GM12878 (cell line): ENCODE data around the gene IGSF1. TPM values are rescaled to one million over a fixed set of nuclear protein-coding genes. Genes with fewer than 3 reads are reported as not detected.

Experiments used
- ATAC-seq: fragments of 200-7000 bp; cut with Tn5 transposase; 3 replicates; pipeline ENCODE4 v1.9.1; 2020; ENCODE audit warnings: mild to moderate bottlenecking, moderate library complexity
- BruUV-seq: library from RNA; stranded (reverse); fragments of 400-500 nt; replicated peaks from 2 replicates; lab custom pipeline; 2021; lab: Mats Ljungman, UMichigan
- CTCF ChIA-PET: fragments of 300-600 bp; sonication (Branson Sonifier 250); formaldehyde crosslinking; extraction: SDS; loops from one replicate; lab custom pipeline; 2021; ENCODE audit warnings: inconsistent platforms; lab: Yijun Ruan, JAX
- POLR2A ChIA-PET: fragments of 350-600 bp; formaldehyde crosslinking; extraction: SDS; loops from one replicate; lab custom pipeline; 2021; ENCODE audit warnings: inconsistent platforms; lab: Charles Lee
- RAD21 ChIA-PET: fragments of 300-600 bp; sonication (Branson Sonifier 250); formaldehyde crosslinking; loops from one replicate; lab custom pipeline; 2023; ENCODE audit warnings: antibody characterized with exemption; ENCODE audit not compliant: unreplicated experiment; lab: Charles Lee
- SMC1A ChIA-PET: fragments of 300-600 bp; sonication (Branson Sonifier 250); formaldehyde crosslinking; loops from one replicate; lab custom pipeline; 2023; ENCODE audit not compliant: unreplicated experiment, uncharacterized antibody; lab: Charles Lee
- DNase-seq: peaks from one replicate; pipeline ENCODE4 v3.0.0-alpha.2; 2011; ENCODE audit warnings: low read depth, low spot score
- FAIRE-seq: peaks from 3 replicates; lab custom pipeline; 2011; peaks lifted over from hg19 to GRCh38; lab: Jason Lieb, UNC
- H2AFZ ChIP-seq: 2 replicates; pipeline ENCODE4 v1.6.0; 2011; ENCODE audit warnings: low read depth, low read length, control low read depth; ENCODE audit not compliant: control insufficient read depth
- H3K27ac ChIP-seq: 2 replicates; pipeline ENCODE4 v1.5.1; 2011; ENCODE audit warnings: control low read depth; ENCODE audit not compliant: control insufficient read depth, insufficient read depth
- H3K27me3 ChIP-seq, 2 experiments: replicated peaks in 1 of 2; 2 replicates each; pipeline versions ENCODE4 v1.6.0 to v1.6.1; 2011; ENCODE audit warnings: low read length in 1 of 2; ENCODE audit not compliant: control insufficient read depth in 2 of 2, insufficient read depth in 2 of 2
- H3K36me3 ChIP-seq, 2 experiments: 2 replicates each; pipeline ENCODE4 v1.5.1; 2011; ENCODE audit warnings: low read length in 1 of 2; ENCODE audit not compliant: control insufficient read depth in 2 of 2, insufficient read depth in 2 of 2
- H3K4me1 ChIP-seq: 2 replicates; pipeline ENCODE4 v1.6.1; 2011; ENCODE audit warnings: mild to moderate bottlenecking, low read length, moderate library complexity, mixed read lengths; ENCODE audit not compliant: control insufficient read depth, insufficient read depth
- H3K4me2 ChIP-seq: 2 replicates; pipeline ENCODE4 v1.6.0; 2011; ENCODE audit warnings: control low read depth; ENCODE audit not compliant: control insufficient read depth, insufficient read depth
- H3K4me3 ChIP-seq: fragments of 200-600 bp; sonication (generic); 2 replicates; pipeline ENCODE4 v1.5.1; 2016
- H3K79me2 ChIP-seq: 2 replicates; pipeline ENCODE4 v1.6.0; 2011; ENCODE audit warnings: low read length; ENCODE audit not compliant: control insufficient read depth, insufficient read depth
- H3K9ac ChIP-seq: 2 replicates; pipeline ENCODE4 v1.8.0; 2011; ENCODE audit warnings: low read length, control low read depth, mixed read lengths; ENCODE audit not compliant: control insufficient read depth, insufficient read depth
- H3K9me3 ChIP-seq: replicated peaks from 3 replicates; pipeline ENCODE4 v1.5.1; 2011; ENCODE audit warnings: mild to moderate bottlenecking, low read length; ENCODE audit not compliant: control insufficient read depth, insufficient read depth
- H4K20me1 ChIP-seq: 2 replicates; pipeline ENCODE4 v1.6.0; 2011; ENCODE audit not compliant: control insufficient read depth, insufficient read depth
- BACH1 ChIP-seq: fragments of 450-650 bp; IDR thresholded peaks from 2 replicates; pipeline ENCODE4 v1.6.1; 2017; ENCODE audit warnings: mild to moderate bottlenecking, borderline replicate concordance
- CHD2 ChIP-seq: IDR thresholded peaks from 2 replicates; pipeline ENCODE4 v1.6.1; 2011; ENCODE audit warnings: low read depth, low read length, improper control_type of control experiment, borderline replicate concordance
- ESRRA ChIP-seq: IDR thresholded peaks from 2 replicates; pipeline ENCODE4 v1.6.1; 2012; ENCODE audit warnings: mild to moderate bottlenecking, low read length, improper control_type of control experiment
- IKZF2 ChIP-seq, 2 experiments: fragments of 450-650 bp; IDR thresholded peaks; 2 replicates each; pipeline ENCODE4 v1.6.1; 2017; ENCODE audit warnings: mild to moderate bottlenecking in 2 of 2, moderate library complexity in 2 of 2
- NBN ChIP-seq: fragments of 450-650 bp; IDR thresholded peaks from 2 replicates; pipeline ENCODE4 v1.6.1; 2016
- NFYB ChIP-seq: IDR thresholded peaks from 2 replicates; pipeline ENCODE4 v1.6.1; 2011; ENCODE audit warnings: low read depth, mild to moderate bottlenecking, low read length, improper control_type of control experiment, moderate library complexity; ENCODE audit not compliant: insufficient read depth
- SIN3A ChIP-seq: IDR thresholded peaks from 2 replicates; pipeline ENCODE4 v1.6.1; 2012; ENCODE audit warnings: low read depth, low read length, improper control_type of control experiment
- SPI1 ChIP-seq: IDR thresholded peaks from 2 replicates; pipeline ENCODE4 v1.6.1; 2011; ENCODE audit warnings: low read depth, mild to moderate bottlenecking, low read length, moderate library complexity, borderline replicate concordance; ENCODE audit not compliant: insufficient read depth
- ZBED1 ChIP-seq: IDR thresholded peaks from 2 replicates; pipeline ENCODE4 v1.6.1; 2016; ENCODE audit warnings: borderline replicate concordance
- ZNF207 ChIP-seq: fragments of 450-650 bp; IDR thresholded peaks from 2 replicates; pipeline ENCODE4 v1.6.1; 2014; ENCODE audit warnings: antibody characterized with exemption, mild to moderate bottlenecking, borderline replicate concordance
- ZNF24 ChIP-seq: fragments of 450-650 bp; IDR thresholded peaks from 2 replicates; pipeline ENCODE4 v1.6.1; 2017; ENCODE audit warnings: antibody characterized with exemption, mild to moderate bottlenecking
- ZNF384 ChIP-seq: IDR thresholded peaks from 2 replicates; pipeline ENCODE4 v1.6.1; 2012; ENCODE audit warnings: low read depth, mild to moderate bottlenecking, low read length, improper control_type of control experiment, borderline replicate concordance
- ZNF622 ChIP-seq: fragments of 450-650 bp; IDR thresholded peaks from 2 replicates; pipeline ENCODE4 v1.6.1; 2017; ENCODE audit warnings: mild to moderate bottlenecking, inconsistent platforms
- WGBS: methylation state at CpG from one replicate; pipeline ENCODE4 v1.1.6; 2016; ENCODE audit warnings: low lambda C conversion rate; ENCODE audit not compliant: insufficient replicate concordance, insufficient coverage; ENCODE audit errors: missing lambda C conversion rate; 5-methylcytosine and 5-hydroxymethylcytosine counted together
- in situ Hi-C: fragments of 300-500 bp; cut with MboI; formaldehyde crosslinking; loops from 9 replicates; pipeline ENCODE4 v1.14.3; 2018; ENCODE audit warnings: mixed read lengths
- intact Hi-C: fragments of 100-400 bp; cut with micrococcal nuclease; formaldehyde crosslinking; loops from one replicate; pipeline ENCODE4 v1.14.2; 2022; ENCODE audit not compliant: unreplicated experiment
- polyA plus RNA-seq, 11 experiments: library from polyadenylated mRNA; depleted of rRNA in 4 of 11; unstranded in 6 of 11; stranded (reverse) in 5 of 11; fragments of >200 nt; fragmentation: Nextera tagmentation in 4 of 11; fragmentation: Illumina TruSeq in 1 of 11; extraction: Ambion mirVana in 4 of 11; extraction: Trizol in 1 of 11; gene quantifications; 1 replicate in 1 of 11; 2 replicates in 10 of 11; pipeline versions ENCODE4 v1.2.1 to v1.2.3, GENCODE V29; 2011 to 2016; ENCODE audit warnings: inconsistent platforms in 2 of 11, missing spikeins in 2 of 11, low read depth in 1 of 11
- total RNA-seq, 4 experiments: library from RNA; depleted of rRNA in 3 of 4; stranded (reverse); fragments of >200 nt in 3 of 4; fragmentation: Illumina TruSeq in 1 of 4; extraction: Trizol in 1 of 4; gene quantifications; 2 replicates each; pipeline versions ENCODE4 v1.2.1 to v1.2.3, GENCODE V29; 2013 to 2021
- TF ChIP-seq, protein P1 (sequence below): IDR thresholded peaks from 2 replicates; pipeline ENCODE4 v1.6.1; 2011; ENCODE audit warnings: low read depth, low read length, improper control_type of control experiment, borderline replicate concordance
- TF ChIP-seq, protein P2 (sequence below): fragments of 150-350 bp; IDR thresholded peaks from 2 replicates; pipeline ENCODE4 v1.6.1; 2016; ENCODE audit warnings: low read depth, low read length
- TF ChIP-seq, protein P3 (sequence below): fragments of 450-650 bp; IDR thresholded peaks from 2 replicates; pipeline ENCODE4 v1.6.1; 2017; ENCODE audit warnings: mild to moderate bottlenecking, moderate library complexity

IGSF1 gene
- total and polyA plus RNA-seq, 10 of the 15 experiments (the other 5 are each of a cell fraction or from before 2014, with no cell fraction given), result 0.04 to 0.08 TPM; not detected in 8

GRCh38 chrX:131288188-131288587 lies 918 bp downstream of the IGSF1 start (continued):
- TF ChIP-seq ZNF207, result no peak
- TF ChIP-seq, protein P1, sequence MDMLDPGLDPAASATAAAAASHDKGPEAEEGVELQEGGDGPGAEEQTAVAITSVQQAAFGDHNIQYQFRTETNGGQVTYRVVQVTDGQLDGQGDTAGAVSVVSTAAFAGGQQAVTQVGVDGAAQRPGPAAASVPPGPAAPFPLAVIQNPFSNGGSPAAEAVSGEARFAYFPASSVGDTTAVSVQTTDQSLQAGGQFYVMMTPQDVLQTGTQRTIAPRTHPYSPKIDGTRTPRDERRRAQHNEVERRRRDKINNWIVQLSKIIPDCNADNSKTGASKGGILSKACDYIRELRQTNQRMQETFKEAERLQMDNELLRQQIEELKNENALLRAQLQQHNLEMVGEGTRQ, result no peak

- Histone ChIP-seq H3K79me2 (no peaks in the 10 kb centered on the region), H3K4me2 (no peak overlapping the region), H3K9ac (no peak overlapping the region), H3K4me3 (no peak overlapping the region), H3K27ac (no peak overlapping the region), H2AFZ (no peak overlapping the region), H4K20me1 (no peaks in the 10 kb centered on the region), H3K4me1 (no peaks in the 10 kb centered on the region), H3K9me3 (no peaks in the 10 kb centered on the region), H3K27me3 (peaks cover 0 to 3% of the 10 kb centered on the region in 2 experiments; a peak in 1 of 4 replicates), H3K36me3 (no peaks in the 10 kb centered on the region)
- BruUV-seq, result no TSS peak
- WGBS, result 12% methylated on average over 4 of the region's 4 CpGs
- in situ Hi-C loops (no loop called here), intact Hi-C loops (no loop called here)
- DNase-seq (no peak), ATAC-seq (no peak), FAIRE-seq (no peak)
- RAD21 ChIA-PET, result no interaction called here
- POLR2A ChIA-PET, result no interaction called here
- SMC1A ChIA-PET, result no interaction called here
- CTCF ChIA-PET, result no interaction called here
- TF ChIP-seq NBN, result no peak
- TF ChIP-seq ZBED1, result no peak
- no peak for TF ChIP-seq CHD2
- no peak for TF ChIP-seq SPI1
- no peak for TF ChIP-seq NFYB
- TF ChIP-seq ZNF384, result no peak
- TF ChIP-seq BACH1, result no peak
- TF ChIP-seq ZNF24, result no peak
- TF ChIP-seq, protein P2, sequence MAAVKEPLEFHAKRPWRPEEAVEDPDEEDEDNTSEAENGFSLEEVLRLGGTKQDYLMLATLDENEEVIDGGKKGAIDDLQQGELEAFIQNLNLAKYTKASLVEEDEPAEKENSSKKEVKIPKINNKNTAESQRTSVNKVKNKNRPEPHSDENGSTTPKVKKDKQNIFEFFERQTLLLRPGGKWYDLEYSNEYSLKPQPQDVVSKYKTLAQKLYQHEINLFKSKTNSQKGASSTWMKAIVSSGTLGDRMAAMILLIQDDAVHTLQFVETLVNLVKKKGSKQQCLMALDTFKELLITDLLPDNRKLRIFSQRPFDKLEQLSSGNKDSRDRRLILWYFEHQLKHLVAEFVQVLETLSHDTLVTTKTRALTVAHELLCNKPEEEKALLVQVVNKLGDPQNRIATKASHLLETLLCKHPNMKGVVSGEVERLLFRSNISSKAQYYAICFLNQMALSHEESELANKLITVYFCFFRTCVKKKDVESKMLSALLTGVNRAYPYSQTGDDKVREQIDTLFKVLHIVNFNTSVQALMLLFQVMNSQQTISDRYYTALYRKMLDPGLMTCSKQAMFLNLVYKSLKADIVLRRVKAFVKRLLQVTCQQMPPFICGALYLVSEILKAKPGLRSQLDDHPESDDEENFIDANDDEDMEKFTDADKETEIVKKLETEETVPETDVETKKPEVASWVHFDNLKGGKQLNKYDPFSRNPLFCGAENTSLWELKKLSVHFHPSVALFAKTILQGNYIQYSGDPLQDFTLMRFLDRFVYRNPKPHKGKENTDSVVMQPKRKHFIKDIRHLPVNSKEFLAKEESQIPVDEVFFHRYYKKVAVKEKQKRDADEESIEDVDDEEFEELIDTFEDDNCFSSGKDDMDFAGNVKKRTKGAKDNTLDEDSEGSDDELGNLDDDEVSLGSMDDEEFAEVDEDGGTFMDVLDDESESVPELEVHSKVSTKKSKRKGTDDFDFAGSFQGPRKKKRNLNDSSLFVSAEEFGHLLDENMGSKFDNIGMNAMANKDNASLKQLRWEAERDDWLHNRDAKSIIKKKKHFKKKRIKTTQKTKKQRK, result no peak
- TF ChIP-seq IKZF2 (IDR thresholded peaks at IDR 0.05), result no peak
- no peak for TF ChIP-seq SIN3A
- TF ChIP-seq ZNF622, result no peak
- TF ChIP-seq, protein P3, sequence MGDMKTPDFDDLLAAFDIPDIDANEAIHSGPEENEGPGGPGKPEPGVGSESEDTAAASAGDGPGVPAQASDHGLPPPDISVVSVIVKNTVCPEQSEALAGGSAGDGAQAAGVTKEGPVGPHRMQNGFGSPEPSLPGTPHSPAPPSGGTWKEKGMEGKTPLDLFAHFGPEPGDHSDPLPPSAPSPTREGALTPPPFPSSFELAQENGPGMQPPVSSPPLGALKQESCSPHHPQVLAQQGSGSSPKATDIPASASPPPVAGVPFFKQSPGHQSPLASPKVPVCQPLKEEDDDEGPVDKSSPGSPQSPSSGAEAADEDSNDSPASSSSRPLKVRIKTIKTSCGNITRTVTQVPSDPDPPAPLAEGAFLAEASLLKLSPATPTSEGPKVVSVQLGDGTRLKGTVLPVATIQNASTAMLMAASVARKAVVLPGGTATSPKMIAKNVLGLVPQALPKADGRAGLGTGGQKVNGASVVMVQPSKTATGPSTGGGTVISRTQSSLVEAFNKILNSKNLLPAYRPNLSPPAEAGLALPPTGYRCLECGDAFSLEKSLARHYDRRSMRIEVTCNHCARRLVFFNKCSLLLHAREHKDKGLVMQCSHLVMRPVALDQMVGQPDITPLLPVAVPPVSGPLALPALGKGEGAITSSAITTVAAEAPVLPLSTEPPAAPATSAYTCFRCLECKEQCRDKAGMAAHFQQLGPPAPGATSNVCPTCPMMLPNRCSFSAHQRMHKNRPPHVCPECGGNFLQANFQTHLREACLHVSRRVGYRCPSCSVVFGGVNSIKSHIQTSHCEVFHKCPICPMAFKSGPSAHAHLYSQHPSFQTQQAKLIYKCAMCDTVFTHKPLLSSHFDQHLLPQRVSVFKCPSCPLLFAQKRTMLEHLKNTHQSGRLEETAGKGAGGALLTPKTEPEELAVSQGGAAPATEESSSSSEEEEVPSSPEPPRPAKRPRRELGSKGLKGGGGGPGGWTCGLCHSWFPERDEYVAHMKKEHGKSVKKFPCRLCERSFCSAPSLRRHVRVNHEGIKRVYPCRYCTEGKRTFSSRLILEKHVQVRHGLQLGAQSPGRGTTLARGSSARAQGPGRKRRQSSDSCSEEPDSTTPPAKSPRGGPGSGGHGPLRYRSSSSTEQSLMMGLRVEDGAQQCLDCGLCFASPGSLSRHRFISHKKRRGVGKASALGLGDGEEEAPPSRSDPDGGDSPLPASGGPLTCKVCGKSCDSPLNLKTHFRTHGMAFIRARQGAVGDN, result no peak
- no peak for TF ChIP-seq ESRRA
Observed at GRCh38 chrX:131287560-131288179, 1.4 kb downstream of the IGSF1 start.
